Measurements from ENCODE around the gene CMIP. TPM values are rescaled to one million over a fixed set of nuclear protein-coding genes. Genes with fewer than 3 reads are reported as not detected.

Gene CMIP
- polyA plus RNA-seq, 1 experiment = 2.7 TPM

- no peaks in the 10 kb centered on the region for H3K9me3 ChIP-seq (ENCODE audit: control insufficient read depth, insufficient read depth, low read length)
- H3K27ac ChIP-seq (ENCODE audit: low read depth, low read length) = no peak overlapping the region
- no peaks in the 10 kb centered on the region for H3K27me3 ChIP-seq (ENCODE audit: control insufficient read depth, insufficient read depth, low read length)
- no peak for DNase-seq (ENCODE audit: low read depth, low spot score)
- ChIA-PET POLR2A (no interaction called here), CTCF (no interaction called here)
- TF ChIP-seq, protein P1, sequence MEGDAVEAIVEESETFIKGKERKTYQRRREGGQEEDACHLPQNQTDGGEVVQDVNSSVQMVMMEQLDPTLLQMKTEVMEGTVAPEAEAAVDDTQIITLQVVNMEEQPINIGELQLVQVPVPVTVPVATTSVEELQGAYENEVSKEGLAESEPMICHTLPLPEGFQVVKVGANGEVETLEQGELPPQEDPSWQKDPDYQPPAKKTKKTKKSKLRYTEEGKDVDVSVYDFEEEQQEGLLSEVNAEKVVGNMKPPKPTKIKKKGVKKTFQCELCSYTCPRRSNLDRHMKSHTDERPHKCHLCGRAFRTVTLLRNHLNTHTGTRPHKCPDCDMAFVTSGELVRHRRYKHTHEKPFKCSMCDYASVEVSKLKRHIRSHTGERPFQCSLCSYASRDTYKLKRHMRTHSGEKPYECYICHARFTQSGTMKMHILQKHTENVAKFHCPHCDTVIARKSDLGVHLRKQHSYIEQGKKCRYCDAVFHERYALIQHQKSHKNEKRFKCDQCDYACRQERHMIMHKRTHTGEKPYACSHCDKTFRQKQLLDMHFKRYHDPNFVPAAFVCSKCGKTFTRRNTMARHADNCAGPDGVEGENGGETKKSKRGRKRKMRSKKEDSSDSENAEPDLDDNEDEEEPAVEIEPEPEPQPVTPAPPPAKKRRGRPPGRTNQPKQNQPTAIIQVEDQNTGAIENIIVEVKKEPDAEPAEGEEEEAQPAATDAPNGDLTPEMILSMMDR (IDR thresholded peaks at IDR 0.05; ENCODE audit: low read depth, low read length) = no peak
- no peak overlapping the region for H3K4me3 ChIP-seq (ENCODE audit: low read depth, low read length)
These were observed 92.0 kb downstream of the CMIP start for GRCh38 chr16:81536648-81537047.

- DNase-seq (ENCODE audit: low read depth, low spot score) = no peak
- Histone ChIP-seq H3K27ac (ENCODE audit: low read depth, low read length) (no peak overlapping the region), H3K4me3 (ENCODE audit: low read depth, low read length) (no peak overlapping the region), H3K9me3 (ENCODE audit: control insufficient read depth, insufficient read depth, low read length) (no peaks in the 10 kb centered on the region), H3K27me3 (ENCODE audit: control insufficient read depth, insufficient read depth, low read length) (no peaks in the 10 kb centered on the region)
- CTCF ChIA-PET = interaction anchor here (0.6 kb wide), 1 partner anchor 160 kb away, joined by 3 read pairs; no protein-coding TSS in a partner anchor
- TF ChIP-seq, protein P1 (IDR thresholded peaks at IDR 0.05; ENCODE audit: low read depth, low read length) = no peak
- POLR2A ChIA-PET = interaction anchor here (0.7 kb wide), 1 partner anchor 630 kb away, joined by 11 read pairs; no protein-coding TSS in a partner anchor
These were observed 93.3 kb downstream of the CMIP start for GRCh38 chr16:81537721-81538561.

GRCh38 chr16:81539009-81539758, 94.6 kb downstream of the CMIP start:
- Histone ChIP-seq H3K9me3 (ENCODE audit: control insufficient read depth, insufficient read depth, low read length) (no peaks in the 10 kb centered on the region; the same call in 1 of the 2 replicates), H3K4me3 (ENCODE audit: low read depth, low read length) (no peak overlapping the region), H3K27me3 (ENCODE audit: control insufficient read depth, insufficient read depth, low read length) (no peaks in the 10 kb centered on the region), H3K27ac (ENCODE audit: low read depth, low read length) (no peak overlapping the region)
- ChIA-PET CTCF (no interaction called here), POLR2A (no interaction called here)
- TF ChIP-seq, protein P1 (IDR thresholded peaks at IDR 0.05; ENCODE audit: low read depth, low read length) = no peak
- no peak for DNase-seq (ENCODE audit: low read depth, low spot score)

DNA sequence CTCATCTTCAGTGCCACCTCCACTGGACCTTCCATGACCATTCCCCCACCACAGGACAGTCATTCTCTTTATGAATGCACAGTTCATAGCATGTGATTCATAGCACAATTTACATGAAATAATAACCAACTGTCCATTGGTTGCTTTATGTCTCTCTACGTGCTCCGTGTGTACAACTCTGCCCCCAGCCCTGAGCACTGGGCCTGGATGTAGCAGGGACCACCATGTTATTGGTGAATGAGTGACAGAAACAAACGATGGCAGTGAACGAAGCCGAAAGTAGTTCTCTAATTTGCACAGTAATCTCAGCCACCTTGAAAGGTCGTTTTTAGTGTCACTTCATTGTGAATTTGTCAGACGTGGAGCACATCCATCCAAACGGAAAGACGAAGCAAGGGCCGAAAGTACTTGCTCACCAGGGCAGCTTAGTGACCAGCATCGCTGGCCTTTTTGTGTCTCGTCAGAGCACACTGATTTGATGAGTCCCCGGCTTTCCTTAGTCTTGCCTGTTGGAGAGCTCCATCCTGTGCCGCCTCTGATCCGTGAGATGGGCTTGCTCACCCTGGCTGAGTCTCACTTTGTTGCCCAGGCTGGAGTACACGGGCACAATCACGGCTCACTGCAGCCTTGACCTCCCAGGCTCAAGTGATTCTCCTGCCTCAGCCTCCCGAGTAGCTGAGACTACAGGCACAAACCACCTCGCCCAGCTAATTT, 95.3 kb downstream of the CMIP start:
- Histone ChIP-seq H3K27me3 (ENCODE audit: control insufficient read depth, insufficient read depth, low read length) (no peaks in the 10 kb centered on the region), H3K4me3 (ENCODE audit: low read depth, low read length) (no peak overlapping the region), H3K9me3 (ENCODE audit: control insufficient read depth, insufficient read depth, low read length) (no peaks in the 10 kb centered on the region; the same call in 1 of the 2 replicates), H3K27ac (ENCODE audit: low read depth, low read length) (no peak overlapping the region)
- no peak for DNase-seq (ENCODE audit: low read depth, low spot score)
- CTCF ChIA-PET = no interaction called here
- TF ChIP-seq, protein P1 (IDR thresholded peaks at IDR 0.05; ENCODE audit: low read depth, low read length) = no peak
- POLR2A ChIA-PET = interaction anchor here (0.7 kb wide), 1 partner anchor 119 kb away, joined by 3 read pairs; no protein-coding TSS in a partner anchor
